ENCODE data around the gene CACNB4. TPM values are rescaled to one million over a fixed set of nuclear protein-coding genes. Genes with fewer than 3 reads are reported as not detected.
"Not testable (repeated sequence)": the region's sequence is repeated elsewhere in the genome, so short reads cannot be mapped to it uniquely, and the experiment has no call there.

Gene CACNB4
- total RNA-seq, 2 experiments from 2014 or later: 0.14 to 0.20 TPM

GRCh38 chr2:152011724-152012123 lies 87.1 kb downstream of the CACNB4 start:
- H3K4me1 Mint-ChIP-seq (ENCODE audit: low read depth): no peaks in the 10 kb centered on the region
- intact Hi-C loops (cut with DNase I, micrococcal nuclease): no loop called here
- Histone ChIP-seq H3K9me3 (ENCODE audit: control insufficient read depth in 1 of 2, insufficient read depth in 1 of 2, low read length in 2 of 2) (no peaks in the 10 kb centered on the region), H3K4me3 (ENCODE audit: low read length) (no peak overlapping the region), H3K4me1 (ENCODE audit: insufficient read depth, low read length) (no peaks in the 10 kb centered on the region), H3K27ac (ENCODE audit: low read depth in 1 of 2, low read length in 2 of 2) (no peak overlapping the region), H3K36me3 (ENCODE audit: insufficient read depth, low read length) (no peaks in the 10 kb centered on the region), H3K27me3 (ENCODE audit: control insufficient read depth in 1 of 2, insufficient read depth in 2 of 2, low read length in 2 of 2) (peaks cover 0 to 2% of the 10 kb centered on the region in 2 experiments)
- no peak for TF ChIP-seq CTCF (IDR thresholded peaks at IDR 0.05)
- no peaks in the 10 kb centered on the region for H3K36me3 Mint-ChIP-seq (ENCODE audit: low read depth)
- ChIA-PET POLR2A (no interaction called here), CTCF (interaction anchor here (0.7 kb wide), 1 partner anchor 14 kb away, joined by 3 read pairs; no protein-coding TSS in a partner anchor)
- H3K27me3 Mint-ChIP-seq: peaks cover 26% of the 10 kb centered on the region
- no peaks in the 10 kb centered on the region for H3K9me3 Mint-ChIP-seq
- no peak for DNase-seq
- H3K27ac Mint-ChIP-seq: no peak overlapping the region
- no peak for ATAC-seq (ENCODE audit: poor library complexity)
- no peak overlapping the region for H3K4me3 Mint-ChIP-seq

- peaks cover 4% of the 10 kb centered on the region for H3K4me1 ChIP-seq (ENCODE audit: insufficient read depth, low read length)
- no peak for ATAC-seq (ENCODE audit: poor library complexity)
- no peak overlapping the region for H3K4me3 Mint-ChIP-seq
- no peaks in the 10 kb centered on the region for H3K9me3 Mint-ChIP-seq
- H3K9me3 ChIP-seq (ENCODE audit: control insufficient read depth in 1 of 2, insufficient read depth in 1 of 2, low read length in 2 of 2): no peaks in the 10 kb centered on the region
- ChIA-PET POLR2A (no interaction called here), CTCF (no interaction called here)
- H3K27me3 Mint-ChIP-seq: peaks cover 5% of the 10 kb centered on the region
- no peak overlapping the region for H3K27ac ChIP-seq (ENCODE audit: low read depth in 1 of 2, low read length in 2 of 2)
- no peaks in the 10 kb centered on the region for H3K36me3 ChIP-seq (ENCODE audit: insufficient read depth, low read length)
- no peak for TF ChIP-seq CTCF (IDR thresholded peaks at IDR 0.05)
- no peak overlapping the region for H3K4me3 ChIP-seq (ENCODE audit: low read length)
- intact Hi-C loops (cut with DNase I, micrococcal nuclease): loop anchor here in 1 of 2 experiments (10.0 kb wide), 1 partner anchor 391 kb away; no protein-coding TSS in a partner anchor
- peaks cover 4% of the 10 kb centered on the region for H3K4me1 Mint-ChIP-seq (ENCODE audit: low read depth)
- no peak for DNase-seq
- no peak overlapping the region for H3K27ac Mint-ChIP-seq
- H3K27me3 ChIP-seq (ENCODE audit: control insufficient read depth in 1 of 2, insufficient read depth in 2 of 2, low read length in 2 of 2): no peaks in the 10 kb centered on the region
- no peaks in the 10 kb centered on the region for H3K36me3 Mint-ChIP-seq (ENCODE audit: low read depth)
These were observed 93.2 kb downstream of the CACNB4 start for GRCh38 chr2:152005607-152006006.

- H3K36me3 ChIP-seq (ENCODE audit: insufficient read depth, low read length); H3K36me3 Mint-ChIP-seq (ENCODE audit: low read depth); H3K27me3 Mint-ChIP-seq; H3K27ac ChIP-seq (ENCODE audit: low read depth in 1 of 2, low read length in 2 of 2); H3K4me1 Mint-ChIP-seq (ENCODE audit: low read depth); H3K9me3 Mint-ChIP-seq; POLR2A ChIA-PET; H3K27me3 ChIP-seq (ENCODE audit: control insufficient read depth in 1 of 2, insufficient read depth in 2 of 2, low read length in 2 of 2); ATAC-seq (ENCODE audit: poor library complexity); DNase-seq; H3K4me3 ChIP-seq (ENCODE audit: low read length); H3K4me1 ChIP-seq (ENCODE audit: insufficient read depth, low read length); H3K4me3 Mint-ChIP-seq; CTCF ChIA-PET; H3K9me3 ChIP-seq (ENCODE audit: control insufficient read depth in 1 of 2, insufficient read depth in 1 of 2, low read length in 2 of 2); H3K27ac Mint-ChIP-seq: not testable (repeated sequence)
- intact Hi-C loops (cut with DNase I, micrococcal nuclease): loop anchor here in 1 of 2 experiments (10.0 kb wide), 1 partner anchor 388 kb away; no protein-coding TSS in a partner anchor
These were observed 95.6 kb downstream of the CACNB4 start for GRCh38 chr2:152003283-152003682.

GRCh38 chr2:151999053-151999452 lies 99.8 kb downstream of the CACNB4 start:
- no peaks in the 10 kb centered on the region for H3K27me3 ChIP-seq (ENCODE audit: control insufficient read depth in 1 of 2, insufficient read depth in 2 of 2, low read length in 2 of 2)
- CTCF ChIA-PET: interaction anchor here (0.6 to 1.3 kb wide), 4 partner anchors 20 to 193 kb away, joined by 3 to 4 read pairs (median 4); no protein-coding TSS in a partner anchor
- no peak overlapping the region for H3K4me3 ChIP-seq (ENCODE audit: low read length)
- Mint-ChIP-seq H3K9me3 (no peaks in the 10 kb centered on the region), H3K27me3 (peaks cover 4% of the 10 kb centered on the region), H3K27ac (no peak overlapping the region), H3K4me3 (no peak overlapping the region), H3K4me1 (ENCODE audit: low read depth) (no peaks in the 10 kb centered on the region), H3K36me3 (ENCODE audit: low read depth) (no peaks in the 10 kb centered on the region)
- intact Hi-C loops (cut with DNase I, micrococcal nuclease): no loop called here
- no peaks in the 10 kb centered on the region for H3K9me3 ChIP-seq (ENCODE audit: control insufficient read depth in 1 of 2, insufficient read depth in 1 of 2, low read length in 2 of 2)
- no peaks in the 10 kb centered on the region for H3K36me3 ChIP-seq (ENCODE audit: insufficient read depth, low read length)
- peak; percentile 60 for ATAC-seq (ENCODE audit: poor library complexity)
- H3K27ac ChIP-seq (ENCODE audit: low read depth in 1 of 2, low read length in 2 of 2): no peak overlapping the region
- H3K4me1 ChIP-seq (ENCODE audit: insufficient read depth, low read length): no peaks in the 10 kb centered on the region
- POLR2A ChIA-PET: no interaction called here
- TF ChIP-seq CTCF (IDR thresholded peaks at IDR 0.05): peak; percentile 81
- peak in 13 of 14 experiments; percentile 4 to 68 (median 19) for DNase-seq

All from CD4-positive, alpha-beta T cell (primary cell).